ENCODE results near the gene CNDP1.

Gene CNDP1

DNA sequence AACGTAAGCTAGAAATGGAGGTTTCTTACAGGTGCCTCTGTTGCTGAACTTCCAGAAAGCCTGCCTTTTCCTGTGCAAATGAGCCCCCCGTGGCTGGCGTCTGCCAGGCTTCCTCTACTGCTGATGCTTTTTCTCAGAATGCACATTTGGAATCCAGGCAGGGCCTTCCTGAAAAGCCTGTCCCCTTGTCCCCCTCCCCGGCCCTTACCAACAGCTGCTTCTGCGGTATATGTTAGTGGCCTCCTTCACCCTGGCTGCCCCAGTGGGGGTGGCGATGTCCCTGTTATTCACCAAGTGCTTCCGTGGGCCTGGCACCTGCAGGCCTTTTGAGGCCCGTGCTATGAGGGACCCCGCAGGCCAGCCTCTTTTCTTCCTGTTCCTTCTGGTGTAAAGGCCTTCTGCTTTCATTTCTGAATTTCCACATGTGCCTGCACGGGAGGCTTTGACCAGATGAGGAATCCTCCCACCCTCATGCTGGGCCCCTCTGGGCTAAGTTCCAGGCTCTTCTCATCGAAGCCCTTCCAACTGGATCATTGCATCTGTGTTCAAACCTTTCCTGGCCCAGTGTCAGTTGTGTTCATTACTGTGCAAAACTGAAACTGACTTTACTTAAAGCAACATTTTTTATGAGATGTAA is 27.7 kb upstream of the CNDP1 start:
- DNase-seq, result no peak

DNA sequence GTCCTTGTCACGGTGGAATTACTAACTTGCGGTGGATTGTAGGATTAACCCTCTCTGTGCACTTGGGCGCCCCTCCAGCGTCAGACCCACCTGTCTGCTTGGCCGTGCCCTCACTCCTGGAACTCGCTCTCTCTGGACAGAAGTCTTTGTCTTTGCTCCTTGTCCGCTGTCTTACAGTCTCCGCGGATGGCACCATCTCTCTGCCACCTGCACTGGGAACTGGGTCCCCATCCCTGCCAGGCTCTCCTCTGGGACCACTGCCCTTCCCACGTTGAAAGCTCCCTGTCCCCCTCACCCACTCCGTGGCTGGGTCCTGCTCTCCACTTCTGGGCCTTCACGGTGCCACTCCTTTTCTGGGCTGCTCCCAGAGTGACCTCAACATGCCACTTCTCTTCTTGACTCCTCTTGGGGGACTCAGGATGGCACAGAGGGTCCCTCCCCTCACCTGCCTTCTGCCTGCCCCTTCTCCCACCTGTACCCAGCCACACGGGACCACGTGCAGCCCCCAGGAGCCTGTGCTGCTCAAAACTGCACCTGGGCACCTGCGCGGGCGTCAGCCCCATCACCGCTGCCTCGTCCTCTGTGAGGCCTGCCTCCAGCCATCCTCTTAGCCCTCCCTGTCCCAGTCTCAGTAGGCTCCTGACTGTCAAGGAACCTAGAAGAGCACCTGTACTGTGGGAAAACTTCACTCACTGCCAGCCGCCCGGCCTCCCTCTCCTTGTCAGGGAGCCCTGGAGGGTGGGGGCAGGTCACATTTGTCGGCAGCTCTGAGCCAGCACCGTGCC is 27.0 kb upstream of the CNDP1 start:
- no peak for DNase-seq

- no peak for DNase-seq
These were observed 26.4 kb upstream of the CNDP1 start for GRCh38 chr18:74507927-74508326.

DNA sequence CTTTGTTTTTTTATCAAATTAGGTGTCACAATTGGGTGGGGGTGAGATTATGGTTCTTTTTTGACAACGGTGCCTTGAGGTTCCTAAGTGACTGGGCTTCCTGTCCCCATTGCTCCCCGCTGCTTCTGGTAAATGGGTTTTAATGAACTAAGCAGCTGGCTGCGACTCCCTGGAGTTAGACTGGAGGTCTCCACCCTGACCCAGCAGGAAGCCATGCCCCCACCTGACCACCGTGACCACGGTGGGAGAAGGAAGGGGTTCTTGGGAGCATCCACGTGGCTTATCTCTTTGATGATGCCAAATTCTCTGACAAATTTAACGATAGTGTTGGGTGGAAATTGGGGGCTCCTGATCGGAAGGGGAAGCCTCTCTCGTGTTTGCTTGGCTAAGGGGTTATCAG is 25.9 kb upstream of the CNDP1 start:
- DNase-seq, result no peak

DNA sequence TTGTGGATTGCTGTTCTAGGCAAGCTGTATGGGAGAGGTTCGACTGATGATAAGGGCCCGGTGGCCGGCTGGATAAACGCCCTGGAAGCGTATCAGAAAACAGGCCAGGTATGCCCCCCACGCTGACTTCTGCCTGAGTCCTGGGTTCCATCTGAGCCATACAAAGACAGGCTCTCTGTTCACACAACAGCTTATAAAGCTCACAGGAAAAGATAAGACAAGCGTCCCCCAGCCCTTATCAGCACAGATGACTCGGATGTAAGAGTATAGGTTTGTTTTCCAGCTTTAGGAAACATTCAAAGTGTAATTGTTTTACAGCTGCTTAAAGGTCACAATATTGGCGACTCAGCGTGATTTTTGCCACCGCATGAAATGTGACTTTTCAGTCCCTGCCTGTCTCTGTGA is 25.5 kb upstream of the CNDP1 start:
- no peak for DNase-seq

DNA sequence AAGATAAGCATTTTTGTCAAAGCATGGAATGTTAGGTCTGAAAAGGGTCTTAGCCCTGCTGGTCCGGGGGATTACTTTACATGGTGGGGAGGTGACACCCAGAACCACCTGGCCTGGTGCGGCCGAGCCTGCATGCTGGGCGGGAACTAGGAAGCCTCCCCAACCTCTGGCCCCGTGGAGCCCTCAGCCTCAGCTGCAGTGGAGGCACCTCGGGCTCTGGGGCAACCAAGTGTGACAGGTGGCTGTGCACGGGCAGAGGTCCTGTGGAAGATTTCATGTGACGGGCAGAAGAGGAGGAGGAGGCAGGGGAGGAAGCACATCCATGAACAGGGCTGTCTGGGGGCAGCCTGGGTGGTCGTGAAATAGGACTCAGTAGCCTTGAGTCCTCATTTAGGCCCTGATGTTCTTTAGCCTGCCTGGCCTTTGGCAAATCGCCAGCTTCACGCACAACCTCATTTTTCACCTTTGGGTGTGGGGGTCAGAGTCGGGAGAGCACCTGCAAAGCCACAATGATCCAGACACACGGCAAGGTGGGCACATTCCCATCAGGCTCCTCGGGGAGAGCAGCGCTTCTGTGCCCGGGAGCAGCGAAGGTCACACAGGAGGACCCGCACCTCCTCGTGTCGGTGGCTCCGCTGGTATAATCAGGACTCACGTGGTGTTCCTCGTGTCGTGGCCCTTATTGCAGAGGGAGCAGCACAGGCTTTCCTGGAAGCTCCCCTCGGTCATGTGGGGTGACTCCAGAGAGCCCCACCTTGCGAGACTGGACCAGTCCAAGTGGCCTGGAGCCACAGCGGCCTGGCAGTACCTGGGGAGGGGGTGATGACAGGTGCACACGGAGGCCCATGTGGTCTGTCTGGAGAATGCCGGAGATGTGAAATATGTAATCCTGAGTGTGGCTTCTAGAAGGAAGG is 24.2 kb upstream of the CNDP1 start:
- DNase-seq, result no peak

GRCh38 chr18:74510770-74511095 is 23.6 kb upstream of the CNDP1 start:
- DNase-seq, result no peak

GRCh38 chr18:74511823-74512222 is 22.5 kb upstream of the CNDP1 start:
- no peak for DNase-seq

GRCh38 chr18:74512321-74513053 is 21.8 kb upstream of the CNDP1 start:
- no peak for DNase-seq

DNA sequence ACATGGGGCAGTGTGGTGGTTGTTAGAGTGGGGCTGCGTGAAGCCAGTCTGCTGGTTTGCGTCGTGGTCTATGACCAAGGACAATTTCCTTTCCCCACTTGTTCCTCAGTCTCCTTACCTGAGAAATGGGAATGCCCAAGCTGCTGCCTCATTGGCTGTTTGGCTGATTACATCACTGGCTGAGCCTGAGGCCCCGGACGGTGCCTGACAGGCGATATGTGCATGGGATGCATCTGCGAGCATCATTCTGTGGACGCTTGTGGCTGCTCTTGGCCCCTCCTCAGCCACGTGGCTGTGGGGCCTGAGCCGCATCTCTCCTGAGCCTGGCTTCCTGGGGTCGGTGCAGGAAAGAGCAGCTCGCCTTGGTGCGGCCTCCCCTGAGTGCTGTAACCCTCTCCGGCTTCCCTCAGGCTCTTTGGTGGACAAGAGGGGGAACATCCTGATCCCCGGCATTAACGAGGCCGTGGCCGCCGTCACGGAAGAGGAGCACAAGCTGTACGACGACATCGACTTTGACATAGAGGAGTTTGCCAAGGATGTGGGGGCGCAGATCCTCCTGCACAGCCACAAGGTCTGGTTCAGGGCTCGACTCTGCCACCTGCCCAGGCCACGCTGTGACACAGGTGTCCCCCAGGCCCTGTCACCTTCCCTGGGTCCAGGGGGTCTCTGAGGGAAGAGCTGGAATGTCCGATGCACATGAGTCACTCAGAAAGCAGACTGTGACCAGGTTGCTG is 21.0 kb upstream of the CNDP1 start:
- DNase-seq, result no peak

- no peak for DNase-seq
These were observed 20.5 kb upstream of the CNDP1 start for GRCh38 chr18:74513883-74514205.

DNA sequence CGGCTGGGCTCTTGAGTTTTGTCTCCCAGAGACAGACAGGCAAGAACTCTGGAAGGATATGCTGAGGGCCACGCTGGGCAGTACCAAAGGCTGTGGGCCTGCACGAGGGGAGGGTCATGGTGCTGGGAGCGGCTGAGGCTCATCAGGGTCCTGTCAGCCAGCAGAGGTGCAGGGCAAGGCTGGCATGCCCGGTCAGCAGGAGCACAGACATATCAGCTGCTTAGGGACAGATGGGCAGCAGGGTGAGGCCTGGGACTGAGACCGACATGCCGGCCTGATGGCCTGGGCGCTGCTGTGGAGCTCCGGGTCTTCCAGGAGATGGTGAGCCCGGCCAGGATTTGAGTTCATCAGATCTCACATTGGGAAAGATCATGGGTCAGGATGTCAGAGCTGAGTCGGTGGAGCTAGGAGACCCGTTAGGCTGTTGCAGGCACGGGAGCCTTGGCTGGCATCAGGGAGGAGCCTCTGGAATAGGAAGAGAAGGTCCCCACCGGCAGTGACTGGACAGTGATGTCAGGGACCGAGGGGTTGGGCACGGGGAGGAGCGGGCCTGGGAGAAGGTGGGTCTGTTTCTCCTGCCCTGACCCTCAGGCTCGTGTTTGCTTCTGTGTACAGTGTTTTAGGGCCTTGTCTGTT is 19.3 kb upstream of the CNDP1 start:
- no peak for DNase-seq

- no peak for DNase-seq
These were observed 18.6 kb upstream of the CNDP1 start for GRCh38 chr18:74515620-74516231.

- DNase-seq, result no peak
These were observed 17.7 kb upstream of the CNDP1 start for GRCh38 chr18:74516271-74517235.

GRCh38 chr18:74517236-74517630 is 17.1 kb upstream of the CNDP1 start:
- no peak for DNase-seq

DNA sequence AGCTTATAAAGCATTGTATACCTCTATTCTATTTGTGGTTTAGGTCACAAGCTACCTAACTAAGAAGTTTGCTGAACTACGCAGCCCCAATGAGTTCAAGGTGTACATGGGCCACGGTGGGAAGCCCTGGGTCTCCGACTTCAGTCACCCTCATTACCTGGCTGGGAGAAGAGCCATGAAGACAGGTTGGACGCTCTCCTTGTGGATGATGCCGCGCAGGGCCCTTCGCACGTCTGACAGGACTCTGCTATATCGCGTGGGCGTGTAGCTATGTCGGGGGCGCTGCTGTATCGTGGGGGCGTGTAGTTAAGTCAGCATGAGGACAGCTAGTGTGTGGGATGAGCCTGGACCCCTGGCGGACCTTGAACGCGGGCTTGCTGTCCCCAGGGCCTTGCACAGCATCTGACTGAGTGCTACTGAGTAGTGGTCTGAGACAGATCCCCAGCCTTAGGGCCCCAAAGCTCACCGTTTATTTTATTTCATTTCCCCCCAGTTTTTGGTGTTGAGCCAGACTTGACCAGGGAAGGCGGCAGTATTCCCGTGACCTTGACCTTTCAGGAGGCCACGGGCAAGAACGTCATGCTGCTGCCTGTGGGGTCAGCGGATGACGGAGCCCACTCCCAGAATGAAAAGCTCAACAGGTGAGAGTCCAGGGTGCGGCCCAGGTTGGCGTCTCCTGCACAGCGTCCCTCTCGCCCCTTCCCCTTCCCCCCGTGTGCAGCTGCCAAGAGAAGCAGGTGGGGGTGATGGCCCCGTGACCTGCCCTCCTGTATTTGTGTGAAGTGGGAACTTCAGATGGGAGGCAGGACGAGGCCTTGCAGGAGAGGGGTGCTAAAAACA is 15.6 kb upstream of the CNDP1 start:
- DNase-seq, result no peak

- DNase-seq, result no peak
These were observed 14.8 kb upstream of the CNDP1 start for GRCh38 chr18:74519320-74520095.

GRCh38 chr18:74520096-74520833 is 14.0 kb upstream of the CNDP1 start:
- DNase-seq, result no peak

Measured in effector CD8-positive, alpha-beta T cell (primary cell).